Natural killer cell (primary cell): ENCODE results near the gene SMARCD2. TPM values are rescaled to one million over a fixed set of nuclear protein-coding genes. Genes with fewer than 3 reads are reported as not detected.
A peak's percentile ranks its signal among the peaks of the same experiment; 100 is the strongest.

ENCODE experiments used
- ATAC-seq, 3 donors: fragments of 150-1000 bp in 2 of 3; fragments of 200-7000 bp in 1 of 3; cut with Tn5 transposase; 1 replicate in 1 of 3; 2 replicates in 2 of 3; pipeline ENCODE4 v1.10.0; 2021; ENCODE audit warnings: mild to moderate bottlenecking in 2 of 3, moderate library complexity in 2 of 3
- DNase-seq, 2 donors: peaks; one replicate each; pipeline versions ENCODE4 v3.0.0 to v3.0.0-alpha.2; 2013 to 2021; ENCODE audit warnings: mixed read lengths in 1 of 2
- H3K27ac ChIP-seq: one replicate; pipeline ENCODE4 v1.5.1; 2013; ENCODE audit warnings: mild to moderate bottlenecking, low read length
- H3K27me3 ChIP-seq: one replicate; pipeline ENCODE4 v1.6.1; 2013; ENCODE audit warnings: low read length; ENCODE audit not compliant: control insufficient read depth, insufficient read depth
- H3K36me3 ChIP-seq: one replicate; pipeline ENCODE4 v1.6.1; 2013; ENCODE audit warnings: low read length; ENCODE audit not compliant: control insufficient read depth, insufficient read depth
- H3K4me1 ChIP-seq: one replicate; pipeline ENCODE4 v1.6.1; 2013; ENCODE audit warnings: low read length; ENCODE audit not compliant: control insufficient read depth, insufficient read depth
- H3K4me3 ChIP-seq: one replicate; pipeline ENCODE4 v1.5.1; 2013; ENCODE audit warnings: low read length
- H3K9me3 ChIP-seq: one replicate; pipeline ENCODE4 v1.6.1; 2013; ENCODE audit warnings: low read length; ENCODE audit not compliant: control insufficient read depth, insufficient read depth
- H3K27ac Mint-ChIP-seq, 2 donors: one replicate each; pipeline ENCODE4 v1.8.0; 2022; ENCODE audit warnings: mild to moderate bottlenecking in 2 of 2, mixed read lengths in 2 of 2, moderate library complexity in 1 of 2
- H3K27me3 Mint-ChIP-seq, 2 donors: one replicate each; pipeline ENCODE4 v1.8.0; 2022; ENCODE audit warnings: low read depth in 2 of 2, mixed read lengths in 2 of 2
- H3K36me3 Mint-ChIP-seq: one replicate; pipeline ENCODE4 v1.8.0; 2022; ENCODE audit warnings: mixed read lengths
- H3K4me1 Mint-ChIP-seq, 2 donors: one replicate each; pipeline ENCODE4 v1.8.0; 2022; ENCODE audit warnings: mixed read lengths in 2 of 2
- H3K4me3 Mint-ChIP-seq: one replicate; pipeline ENCODE4 v1.8.0; 2022; ENCODE audit warnings: mild to moderate bottlenecking, moderate library complexity, mixed read lengths
- H3K9me3 Mint-ChIP-seq, 2 donors: one replicate each; pipeline ENCODE4 v1.8.0; 2022; ENCODE audit warnings: mixed read lengths in 2 of 2
- WGBS: methylation state at CpG from one replicate; pipeline ENCODE4 v1.1.7; 2013; ENCODE audit warnings: missing lambda C conversion rate; ENCODE audit not compliant: insufficient coverage; 5-methylcytosine and 5-hydroxymethylcytosine counted together
- intact Hi-C: fragments of 100-400 bp; cut with micrococcal nuclease; formaldehyde crosslinking; loops from one replicate; pipeline ENCODE4 v1.14.2; 2022
- total RNA-seq, 4 donors: library from RNA; stranded (reverse); fragments of 120-200 nt in 1 of 4; gene quantifications; one replicate each; pipeline versions ENCODE4 v1.2.3 to v1.2.4, GENCODE V29; 2013 to 2022
- TF ChIP-seq, protein P1 (sequence below): fragments of 200-600 bp; IDR thresholded peaks from one replicate; pipeline ENCODE4 v1.8.0; 2022; ENCODE audit warnings: antibody characterized with exemption

SMARCD2 gene
- total RNA-seq, 3 donors from 2014 or later (not counting 1 experiment from before 2014, with no cell fraction given): 131 to 162 (median 139) TPM

DNA sequence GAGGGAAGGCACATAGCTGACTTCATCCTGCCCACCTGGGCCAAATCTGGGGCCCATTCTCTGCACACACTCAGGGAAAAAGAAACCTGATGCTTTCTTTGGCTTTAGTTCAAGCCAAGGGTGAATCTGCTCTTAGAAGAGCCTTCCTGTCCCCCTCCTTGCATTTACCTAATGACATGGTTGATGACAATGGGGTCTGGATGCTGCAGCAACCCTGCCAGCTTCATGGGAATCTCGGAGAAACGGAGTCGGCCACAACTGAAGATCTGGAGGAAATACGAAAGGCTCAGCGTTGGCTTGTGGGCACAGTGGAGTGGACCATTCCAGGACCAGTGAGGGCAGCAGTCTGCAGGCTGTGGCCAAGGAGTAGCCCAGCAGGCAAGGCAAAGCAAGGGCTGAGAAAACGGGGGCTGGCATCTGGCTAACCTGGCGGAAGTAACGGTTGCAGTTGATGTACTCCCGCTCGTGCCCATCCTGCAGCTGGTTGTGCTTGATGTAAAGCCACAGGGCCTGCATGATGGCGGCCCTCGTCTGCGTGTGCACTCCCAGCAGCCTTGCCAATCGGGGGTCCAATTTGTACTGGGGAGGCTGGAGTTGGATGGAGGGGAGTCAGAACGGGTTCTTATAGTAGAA is 8.6 kb downstream of the SMARCD2 start:
- H3K36me3 ChIP-seq: peaks cover 75% of the 10 kb centered on the region
- DNase-seq: no peak
- TF ChIP-seq, protein P1, sequence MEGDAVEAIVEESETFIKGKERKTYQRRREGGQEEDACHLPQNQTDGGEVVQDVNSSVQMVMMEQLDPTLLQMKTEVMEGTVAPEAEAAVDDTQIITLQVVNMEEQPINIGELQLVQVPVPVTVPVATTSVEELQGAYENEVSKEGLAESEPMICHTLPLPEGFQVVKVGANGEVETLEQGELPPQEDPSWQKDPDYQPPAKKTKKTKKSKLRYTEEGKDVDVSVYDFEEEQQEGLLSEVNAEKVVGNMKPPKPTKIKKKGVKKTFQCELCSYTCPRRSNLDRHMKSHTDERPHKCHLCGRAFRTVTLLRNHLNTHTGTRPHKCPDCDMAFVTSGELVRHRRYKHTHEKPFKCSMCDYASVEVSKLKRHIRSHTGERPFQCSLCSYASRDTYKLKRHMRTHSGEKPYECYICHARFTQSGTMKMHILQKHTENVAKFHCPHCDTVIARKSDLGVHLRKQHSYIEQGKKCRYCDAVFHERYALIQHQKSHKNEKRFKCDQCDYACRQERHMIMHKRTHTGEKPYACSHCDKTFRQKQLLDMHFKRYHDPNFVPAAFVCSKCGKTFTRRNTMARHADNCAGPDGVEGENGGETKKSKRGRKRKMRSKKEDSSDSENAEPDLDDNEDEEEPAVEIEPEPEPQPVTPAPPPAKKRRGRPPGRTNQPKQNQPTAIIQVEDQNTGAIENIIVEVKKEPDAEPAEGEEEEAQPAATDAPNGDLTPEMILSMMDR: no peak
- H3K9me3 ChIP-seq: no peaks in the 10 kb centered on the region
- peak overlapping the region in 1 of 2 donors; percentile 68 for H3K27ac Mint-ChIP-seq
- no peak overlapping the region for H3K4me3 ChIP-seq
- 94% methylated on average over 15 of the region's 15 CpGs for WGBS
- H3K4me1 Mint-ChIP-seq: peaks cover 10 to 38% of the 10 kb centered on the region in 2 donors
- intact Hi-C loops: no loop called here
- H3K27me3 ChIP-seq: no peaks in the 10 kb centered on the region
- no peak overlapping the region for H3K4me3 Mint-ChIP-seq
- H3K9me3 Mint-ChIP-seq: no peaks in the 10 kb centered on the region
- no peak for ATAC-seq
- H3K27me3 Mint-ChIP-seq: no peaks in the 10 kb centered on the region
- peaks cover 37% of the 10 kb centered on the region for H3K4me1 ChIP-seq
- H3K27ac ChIP-seq: no peak overlapping the region
- peaks cover 7% of the 10 kb centered on the region for H3K36me3 Mint-ChIP-seq

DNA sequence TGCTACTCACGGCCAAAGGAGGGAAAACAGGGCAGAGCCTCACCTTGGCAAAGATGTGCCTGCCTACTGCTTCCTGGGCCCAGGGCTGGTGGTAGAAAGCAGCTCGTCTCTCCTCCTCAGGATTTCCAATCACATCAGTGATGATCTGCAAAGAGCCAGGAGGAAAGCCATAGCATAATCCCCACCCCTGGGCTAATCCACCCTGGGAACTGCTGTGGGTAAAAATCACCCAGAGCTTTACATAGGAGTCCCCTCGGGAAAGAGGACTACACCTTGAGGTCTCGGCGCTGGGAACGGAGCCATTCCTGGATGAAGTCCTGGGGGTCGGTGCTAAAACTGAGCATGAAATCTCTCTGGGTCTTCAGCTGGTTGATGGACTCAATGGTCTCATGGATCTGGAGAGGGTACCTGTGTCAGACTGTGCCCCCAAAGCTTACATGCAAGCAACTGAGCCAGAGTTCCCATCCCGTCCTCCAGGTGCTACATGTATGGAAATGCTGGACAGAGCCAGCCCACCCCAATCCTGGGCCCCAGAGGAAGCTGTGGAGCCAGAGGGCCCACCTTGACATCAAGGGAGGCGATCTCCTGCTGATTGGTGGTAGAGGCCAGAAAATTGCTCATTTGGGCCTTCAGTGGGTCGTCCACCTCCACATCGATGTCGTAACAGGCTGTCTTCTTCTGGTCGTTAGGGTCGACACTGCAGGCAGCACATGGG is 9.3 kb downstream of the SMARCD2 start:
- H3K4me1 ChIP-seq: peaks cover 34% of the 10 kb centered on the region
- TF ChIP-seq, protein P1: no peak
- H3K27ac Mint-ChIP-seq: peak overlapping the region in 1 of 2 donors; percentile 68
- H3K27me3 ChIP-seq: no peaks in the 10 kb centered on the region
- H3K9me3 Mint-ChIP-seq: no peaks in the 10 kb centered on the region
- no peak overlapping the region for H3K4me3 ChIP-seq
- ATAC-seq (no peak), DNase-seq (no peak)
- no peak overlapping the region for H3K27ac ChIP-seq
- H3K4me3 Mint-ChIP-seq: no peak overlapping the region
- H3K27me3 Mint-ChIP-seq: no peaks in the 10 kb centered on the region
- peaks cover 75% of the 10 kb centered on the region for H3K36me3 ChIP-seq
- H3K9me3 ChIP-seq: no peaks in the 10 kb centered on the region
- peaks cover 7% of the 10 kb centered on the region for H3K36me3 Mint-ChIP-seq
- peaks cover 15 to 37% of the 10 kb centered on the region in 2 donors for H3K4me1 Mint-ChIP-seq
- 96% methylated on average over 14 of the region's 14 CpGs for WGBS
- intact Hi-C loops: no loop called here

DNA sequence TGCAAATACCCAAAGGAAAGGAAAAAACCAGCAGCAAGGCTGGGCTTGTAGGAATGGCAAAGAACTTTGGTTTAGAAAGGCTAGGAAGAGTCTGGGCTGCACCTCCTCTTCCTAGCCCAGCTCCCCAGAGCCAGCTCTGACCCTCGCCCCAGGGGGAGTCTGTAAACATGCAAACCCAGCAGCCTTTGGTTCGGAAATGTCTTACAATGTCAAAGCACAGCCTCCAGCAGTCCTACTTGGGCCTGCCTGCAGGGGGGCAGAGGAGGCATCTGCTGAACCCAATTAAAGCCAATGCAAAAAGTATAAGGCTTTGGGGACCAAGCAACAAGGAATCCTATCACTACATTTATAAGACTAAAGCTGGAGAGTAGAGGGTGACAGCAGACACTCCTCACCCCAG is 10.0 kb downstream of the SMARCD2 start:
- ATAC-seq (no peak), DNase-seq (no peak)
- Histone ChIP-seq H3K4me3 (no peak overlapping the region), H3K36me3 (peaks cover 75% of the 10 kb centered on the region), H3K27me3 (no peaks in the 10 kb centered on the region), H3K4me1 (peaks cover 33% of the 10 kb centered on the region), H3K9me3 (no peaks in the 10 kb centered on the region), H3K27ac (no peak overlapping the region)
- intact Hi-C loops: no loop called here
- Mint-ChIP-seq H3K36me3 (peaks cover 7% of the 10 kb centered on the region), H3K27me3 (no peaks in the 10 kb centered on the region), H3K27ac (peak overlapping the region; percentile 15 to 46), H3K4me3 (no peak overlapping the region), H3K9me3 (no peaks in the 10 kb centered on the region), H3K4me1 (peaks cover 20 to 41% of the 10 kb centered on the region in 2 donors)
- WGBS: 81% methylated on average over 2 of the region's 2 CpGs
- TF ChIP-seq, protein P1: no peak
